Stromal cell of bone marrow (primary cell): Measurements from ENCODE around the gene ADAM12.
"Not testable (repeated sequence)": the region's sequence is repeated elsewhere in the genome, so short reads cannot be mapped to it uniquely, and the experiment has no call there.

Experiments
- DNase-seq: peaks from one replicate; pipeline ENCODE4 v3.0.0-alpha.2; 2012; ENCODE audit warnings: low read depth

Gene ADAM12

DNA sequence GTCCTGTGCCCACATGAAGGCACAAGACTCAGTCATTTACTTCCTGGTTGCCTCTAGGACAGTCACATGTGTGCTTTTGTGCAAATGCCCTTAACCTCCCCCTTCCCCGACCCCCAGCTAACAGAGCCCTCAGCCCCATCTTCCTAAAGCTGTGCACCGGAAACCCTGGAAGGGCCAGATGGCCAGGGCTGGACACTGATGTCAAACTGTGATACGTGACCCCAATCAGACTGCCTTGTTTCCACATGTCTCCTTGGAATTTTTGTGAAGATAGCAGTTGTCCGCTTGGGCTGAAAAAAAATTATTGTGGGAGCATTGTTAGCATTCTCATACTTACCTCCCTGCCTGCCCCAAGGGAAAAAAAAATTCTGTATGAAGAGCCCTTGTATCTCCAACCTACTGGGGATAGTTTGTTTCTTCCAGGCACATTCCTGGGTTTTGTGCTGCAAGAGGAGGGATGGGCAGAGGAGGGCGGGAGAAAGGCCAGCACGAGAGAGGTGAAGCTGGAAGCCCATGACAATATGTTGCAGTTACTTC, 17.0 kb upstream of the ADAM12 start:
- no peak for DNase-seq

DNA sequence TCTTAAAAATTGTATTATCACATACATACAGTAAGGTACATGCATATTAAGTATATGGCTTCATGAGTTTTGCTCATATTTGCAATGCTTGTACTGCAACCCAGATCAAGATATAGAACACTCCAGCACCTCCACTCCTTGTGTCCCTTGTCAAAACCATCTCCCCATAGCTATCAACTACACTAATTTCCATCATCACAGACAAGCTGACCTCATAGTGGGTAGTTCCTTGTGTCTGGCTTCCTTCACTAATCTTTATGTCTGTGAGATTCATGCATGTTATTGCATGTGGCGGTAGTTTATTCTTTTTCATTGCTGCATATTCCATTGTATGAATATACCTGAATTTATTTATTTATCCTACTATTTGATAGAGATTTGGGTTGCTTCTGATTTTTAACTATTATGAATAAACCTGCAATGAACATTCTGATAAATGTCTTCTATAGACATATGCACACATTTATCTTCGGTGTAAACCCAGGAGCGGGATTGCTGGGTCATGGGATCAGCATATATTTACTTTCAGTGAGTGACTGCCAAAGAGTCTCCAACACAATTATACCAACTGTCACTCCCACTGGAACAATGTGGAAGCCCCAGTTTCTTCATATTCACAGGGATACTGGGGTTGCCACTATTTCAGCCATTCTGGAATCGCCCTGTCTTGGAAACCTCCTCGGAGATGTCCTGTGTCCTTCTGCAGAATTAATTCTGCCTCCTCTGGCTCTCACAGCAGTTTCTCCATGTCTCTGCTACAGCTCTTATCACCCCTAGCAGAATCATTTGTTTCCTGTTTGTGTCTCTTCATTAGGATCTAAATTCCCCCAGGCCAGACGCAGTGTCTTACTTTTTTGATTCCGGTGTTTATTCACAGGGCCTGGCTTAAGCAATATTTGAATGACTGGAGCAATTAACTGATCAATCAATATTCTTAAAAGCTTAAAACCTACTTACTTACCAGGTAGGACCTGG, 14.7 kb upstream of the ADAM12 start:
- DNase-seq, result no peak

DNA sequence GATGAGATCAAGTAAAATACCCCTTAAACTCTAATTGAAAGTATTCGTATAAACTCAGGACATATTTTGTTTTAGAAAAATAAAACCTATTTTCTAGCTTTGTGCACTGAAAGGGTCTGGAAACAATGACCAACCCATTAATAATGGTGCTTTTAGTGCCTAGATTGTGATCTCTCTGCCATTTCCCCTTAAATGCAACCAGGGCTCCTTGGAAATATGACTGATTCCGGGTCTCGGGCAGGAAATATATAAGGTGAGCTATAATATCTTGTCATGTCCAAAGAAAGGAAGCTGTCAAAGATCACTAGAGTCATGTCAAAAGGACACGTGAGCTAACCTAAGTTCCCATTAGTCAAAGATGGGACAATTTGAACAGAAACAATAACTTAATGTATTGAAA, 12.4 kb upstream of the ADAM12 start:
- no peak for DNase-seq

DNA sequence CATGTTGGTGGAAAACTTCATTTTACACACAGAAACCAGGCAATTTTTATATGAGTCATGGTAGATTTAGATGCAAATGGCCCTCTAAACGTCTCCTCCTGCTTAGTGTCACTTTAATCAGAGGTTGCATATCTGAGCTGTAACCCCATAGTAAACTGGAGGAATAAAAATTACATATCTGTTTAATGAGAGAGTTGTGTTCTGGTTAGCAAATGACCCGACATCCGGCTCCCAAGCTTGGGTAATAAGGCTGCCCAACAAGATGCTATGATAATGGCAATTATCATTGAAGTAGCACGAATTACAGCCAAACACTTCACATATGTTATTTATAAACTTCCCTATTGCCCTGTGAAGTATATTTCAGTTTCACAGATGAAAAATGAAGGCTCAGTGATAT, 10.6 kb upstream of the ADAM12 start:
- DNase-seq, result no peak

DNA sequence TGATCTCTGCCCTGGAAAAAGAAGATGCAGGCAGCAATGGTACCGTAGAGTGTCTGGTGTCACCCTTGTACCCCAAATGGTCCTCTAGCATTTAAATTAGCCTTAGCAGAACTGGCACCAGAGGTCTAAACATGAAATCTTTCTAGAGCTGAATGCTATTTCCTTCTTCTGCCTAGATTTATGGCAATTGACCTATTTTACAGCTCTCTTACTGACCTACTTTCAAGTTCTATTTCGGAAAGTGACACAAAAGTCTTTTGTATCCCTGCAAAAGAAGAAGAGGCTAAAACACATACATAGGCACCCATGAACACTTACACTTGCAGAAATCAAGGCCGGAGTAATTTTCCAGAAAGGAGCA, 10.1 kb upstream of the ADAM12 start:
- no peak for DNase-seq

DNA sequence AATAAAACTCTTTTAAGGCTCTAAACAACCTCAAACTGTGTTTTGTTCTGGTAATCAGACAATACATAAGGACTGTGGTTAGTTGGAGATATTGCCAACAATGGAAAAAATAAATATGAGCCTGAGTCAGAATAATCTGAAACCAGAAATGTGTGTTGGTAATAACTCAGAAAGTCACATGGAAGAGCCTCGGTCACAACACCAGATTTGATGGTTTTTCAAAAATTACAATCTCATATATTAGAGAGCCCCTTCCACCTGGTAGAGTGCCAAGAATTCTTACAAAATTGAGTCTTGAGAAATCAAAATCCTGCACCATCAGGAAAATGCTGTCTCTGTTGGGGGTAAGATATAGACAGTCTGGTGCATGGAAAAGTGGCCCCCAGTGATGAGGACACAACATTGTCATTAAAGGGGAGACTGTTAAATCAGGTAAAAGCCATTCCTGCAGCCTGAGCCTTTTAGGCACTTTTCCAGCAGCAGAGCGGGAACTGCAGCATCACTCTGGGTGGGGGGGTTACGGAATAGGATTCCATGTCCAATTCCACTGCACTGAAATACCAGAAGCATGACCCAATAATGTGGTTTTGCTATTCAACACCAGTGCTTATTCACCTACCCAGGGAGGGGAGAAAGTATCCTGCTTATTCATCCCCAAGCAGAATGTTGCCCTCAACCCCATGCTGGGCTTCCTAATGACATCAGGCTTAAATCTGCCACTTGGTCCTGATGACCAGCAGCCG, 9.5 kb upstream of the ADAM12 start:
- peak; percentile 97 for DNase-seq

DNA sequence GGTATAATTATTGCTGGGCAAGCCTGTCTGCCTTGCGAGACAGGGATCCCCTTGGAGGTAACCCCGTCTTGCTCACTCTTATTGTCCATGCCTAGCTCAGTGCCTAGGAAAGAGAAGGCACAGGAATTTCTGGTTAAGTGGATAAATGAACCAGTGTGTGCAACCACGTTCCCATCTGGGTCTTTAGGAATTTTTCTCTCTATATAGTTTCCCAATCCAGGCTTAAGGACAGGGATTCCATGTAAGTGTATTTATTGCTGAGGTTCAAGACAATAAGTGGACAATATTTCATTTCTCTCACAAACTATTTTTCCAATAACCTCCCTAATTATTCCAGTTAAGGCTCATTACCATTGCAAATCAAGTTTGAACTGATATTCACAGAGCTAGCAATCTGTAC, 8.9 kb upstream of the ADAM12 start:
- no peak for DNase-seq

DNA sequence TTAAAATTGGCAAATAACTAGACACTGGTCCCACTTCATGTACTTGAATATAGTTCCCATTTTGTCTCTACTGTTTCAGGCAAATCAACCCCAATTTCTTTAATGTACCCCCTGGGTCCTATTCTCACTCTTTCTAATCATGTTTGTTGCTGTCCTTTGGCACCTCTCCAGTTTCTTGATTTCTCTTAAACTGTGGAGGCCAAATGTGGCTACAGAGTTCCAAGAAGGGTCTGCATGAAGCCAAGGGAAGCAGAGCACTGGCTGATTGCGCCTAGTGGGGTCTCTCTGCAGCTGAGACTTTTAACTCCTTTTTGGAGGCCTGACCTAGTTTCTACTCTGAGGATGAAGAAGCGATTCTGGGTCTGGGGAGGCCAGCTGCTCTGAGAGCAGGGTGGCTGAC, 6.7 kb upstream of the ADAM12 start:
- no peak for DNase-seq

DNA sequence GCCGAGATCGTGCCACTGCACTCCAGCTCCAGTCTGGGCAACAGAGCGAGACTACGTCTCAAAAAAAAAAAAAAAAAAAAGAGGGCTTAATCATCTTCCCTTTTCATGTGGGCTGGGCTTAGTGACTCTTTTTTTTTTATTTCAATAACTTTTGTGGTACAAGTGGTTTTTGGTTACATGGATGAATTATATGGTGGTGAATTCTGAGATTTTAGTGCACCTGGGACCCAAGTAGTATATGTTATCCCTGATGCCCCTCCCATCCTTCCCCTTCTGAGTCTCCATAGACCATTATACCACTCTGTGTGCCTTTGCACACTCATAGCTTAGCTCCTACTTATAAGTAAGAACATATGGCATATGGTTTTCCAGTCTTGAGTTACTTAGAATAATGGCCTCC, 4.8 kb upstream of the ADAM12 start:
- no peak for DNase-seq

DNA sequence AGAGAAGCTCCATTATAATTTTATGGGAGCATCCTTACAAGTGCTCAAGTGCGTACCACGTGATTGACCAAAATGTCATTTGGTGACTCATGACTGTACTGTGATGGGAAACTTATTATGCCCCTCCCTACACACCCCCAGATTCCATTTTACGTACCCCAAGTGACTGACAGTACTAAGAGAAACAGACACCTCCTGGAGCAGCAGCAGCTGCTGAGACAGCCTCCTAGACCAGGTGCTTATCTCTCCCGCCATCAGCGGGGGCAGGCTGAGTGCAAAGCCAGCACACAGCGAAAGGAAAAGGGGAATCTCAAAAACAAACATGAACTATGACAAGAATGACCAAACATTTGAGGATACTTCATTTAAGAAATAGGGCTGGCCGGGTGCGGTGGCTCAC, 4.2 kb upstream of the ADAM12 start:
- no peak for DNase-seq

DNA sequence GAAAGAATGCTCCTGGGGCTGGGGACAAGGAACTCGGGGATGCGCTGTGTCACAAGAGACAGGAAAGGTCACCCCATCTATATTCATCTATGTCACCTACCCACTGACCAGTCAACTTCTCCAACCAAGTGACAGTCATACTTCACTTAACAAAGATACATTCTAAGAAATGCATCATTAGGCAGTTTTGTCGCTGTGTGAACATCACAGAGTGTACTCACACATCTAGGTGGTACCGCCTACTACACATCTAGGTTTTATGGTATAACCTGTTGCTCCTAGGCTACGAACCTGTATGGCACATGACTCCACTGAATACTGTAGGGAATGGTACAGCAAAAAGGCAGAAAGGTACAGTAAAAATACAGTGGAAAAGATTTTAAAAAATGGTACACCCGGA, 3.8 kb upstream of the ADAM12 start:
- DNase-seq, result no peak

DNA sequence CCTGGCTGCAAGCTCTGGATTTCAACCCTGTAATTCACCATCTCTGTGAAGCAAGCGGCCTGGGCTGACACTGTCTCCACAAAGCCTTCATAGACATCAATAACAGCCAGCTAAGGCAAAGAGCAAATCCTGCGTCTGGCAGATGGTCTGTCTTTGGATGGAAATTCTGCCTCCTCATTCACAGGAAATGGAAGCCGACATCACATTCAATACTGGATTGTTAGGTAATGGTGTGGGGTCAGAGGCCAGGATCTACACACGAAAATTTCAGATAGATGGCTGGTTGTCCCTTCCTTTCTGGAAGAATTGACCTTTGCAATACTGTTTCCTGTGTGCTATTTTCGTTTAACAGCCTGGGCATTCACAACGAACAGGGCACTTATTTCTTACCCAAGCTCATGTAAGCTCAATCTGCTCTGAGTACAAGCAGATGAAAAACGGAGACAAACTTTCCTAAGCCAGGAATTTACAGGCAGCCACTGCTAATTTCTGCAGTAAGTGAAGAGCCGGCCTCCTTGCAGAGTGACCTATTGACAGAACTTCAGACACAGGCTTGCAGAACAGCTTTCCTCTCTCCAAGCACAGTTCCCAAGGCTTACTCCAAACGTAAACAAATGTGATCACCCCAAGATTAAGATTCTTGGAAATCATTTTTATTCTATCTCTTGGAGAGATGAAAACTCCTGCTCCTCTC, 3.1 kb upstream of the ADAM12 start:
- DNase-seq, result no peak

DNA sequence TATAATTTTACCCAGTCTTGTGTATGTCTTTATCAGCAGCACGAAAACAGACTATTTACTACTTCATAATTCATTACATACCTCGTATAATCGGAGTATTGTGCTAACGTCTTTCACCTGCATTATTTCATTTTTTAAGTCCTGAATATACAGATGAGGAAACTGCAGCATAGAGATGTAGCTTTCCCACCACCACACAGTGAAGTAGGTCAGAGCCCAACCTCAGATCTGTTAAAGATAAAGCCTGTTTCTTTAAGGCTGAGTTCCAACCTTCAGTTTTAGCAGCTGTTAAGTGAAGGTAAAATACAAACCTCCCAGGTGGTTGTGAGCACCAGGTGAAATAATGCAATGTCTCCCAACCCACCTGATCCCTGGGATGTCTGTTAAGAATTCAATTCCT, 2.0 kb upstream of the ADAM12 start:
- DNase-seq, result no peak

DNA sequence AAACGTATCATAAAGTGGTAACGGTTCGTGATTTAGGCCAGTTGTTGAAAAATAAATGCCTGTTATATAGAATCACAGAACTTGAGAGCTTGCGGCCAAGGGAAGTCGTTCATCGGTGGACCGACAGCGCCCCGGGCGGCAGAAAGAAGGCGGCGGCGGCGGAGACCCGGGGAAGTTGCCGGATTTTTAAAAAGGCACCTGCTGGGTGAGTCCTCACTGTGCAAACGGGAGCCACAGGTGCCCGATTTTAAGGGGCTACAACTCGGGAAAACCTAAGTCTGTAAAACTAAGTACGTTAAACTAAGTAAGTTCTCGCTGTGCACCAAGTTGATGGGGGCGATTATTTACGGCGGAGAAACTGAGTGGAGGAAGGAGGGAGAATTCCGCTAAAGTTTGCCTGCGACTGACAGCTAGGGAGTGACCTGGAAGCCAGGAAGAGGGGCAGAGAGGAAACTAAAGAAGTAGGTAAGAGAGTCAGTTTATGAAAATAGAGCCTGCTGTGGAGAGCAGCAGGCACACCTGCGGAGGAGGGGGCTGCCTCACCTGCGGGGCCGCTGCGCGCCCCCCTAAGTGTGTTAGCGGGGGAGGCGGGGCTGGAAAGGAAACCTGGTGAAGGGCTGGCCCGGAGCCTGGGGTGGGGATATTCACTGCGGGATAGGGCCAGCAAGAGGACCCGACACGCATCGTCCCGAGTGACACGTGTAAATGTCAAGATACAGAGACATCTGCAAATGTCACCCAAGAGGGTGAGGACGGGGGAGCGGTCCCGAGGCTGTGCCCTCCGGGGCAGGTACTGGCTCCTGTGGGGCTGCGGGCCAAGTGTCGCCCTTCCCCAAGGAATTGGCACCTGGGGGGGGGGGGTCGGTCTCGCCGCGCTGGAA, 996 bp downstream of the ADAM12 start:
- peak; percentile 68 for DNase-seq

DNA sequence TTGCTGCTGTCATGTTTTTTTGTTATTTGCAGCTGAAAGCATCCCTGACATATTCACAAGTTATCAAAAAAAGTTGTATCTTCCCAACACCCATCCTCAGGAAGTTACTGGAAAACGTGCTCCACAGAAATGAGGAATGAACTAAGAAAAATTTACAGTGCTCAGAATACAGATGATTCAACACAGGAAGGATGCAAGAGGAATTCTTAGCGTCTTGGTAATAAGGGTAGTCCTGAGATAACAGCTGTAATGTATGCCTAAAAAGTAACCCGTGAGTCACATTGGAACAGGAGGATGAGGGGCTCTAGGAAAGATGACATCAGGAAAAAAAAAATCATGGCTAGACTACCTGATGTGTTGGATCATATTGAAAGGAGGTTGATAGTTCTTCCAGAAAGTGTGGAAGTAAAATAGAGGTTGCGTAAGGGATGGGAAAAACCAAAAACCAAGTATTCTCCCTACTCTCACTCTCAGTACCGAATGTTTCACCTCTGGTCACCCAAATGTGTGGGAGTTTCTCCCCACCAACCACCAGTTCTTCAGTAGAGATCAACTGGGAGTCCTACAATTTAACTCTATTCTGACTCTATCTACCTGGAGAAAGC, 3.9 kb downstream of the ADAM12 start:
- DNase-seq, result no peak

DNA sequence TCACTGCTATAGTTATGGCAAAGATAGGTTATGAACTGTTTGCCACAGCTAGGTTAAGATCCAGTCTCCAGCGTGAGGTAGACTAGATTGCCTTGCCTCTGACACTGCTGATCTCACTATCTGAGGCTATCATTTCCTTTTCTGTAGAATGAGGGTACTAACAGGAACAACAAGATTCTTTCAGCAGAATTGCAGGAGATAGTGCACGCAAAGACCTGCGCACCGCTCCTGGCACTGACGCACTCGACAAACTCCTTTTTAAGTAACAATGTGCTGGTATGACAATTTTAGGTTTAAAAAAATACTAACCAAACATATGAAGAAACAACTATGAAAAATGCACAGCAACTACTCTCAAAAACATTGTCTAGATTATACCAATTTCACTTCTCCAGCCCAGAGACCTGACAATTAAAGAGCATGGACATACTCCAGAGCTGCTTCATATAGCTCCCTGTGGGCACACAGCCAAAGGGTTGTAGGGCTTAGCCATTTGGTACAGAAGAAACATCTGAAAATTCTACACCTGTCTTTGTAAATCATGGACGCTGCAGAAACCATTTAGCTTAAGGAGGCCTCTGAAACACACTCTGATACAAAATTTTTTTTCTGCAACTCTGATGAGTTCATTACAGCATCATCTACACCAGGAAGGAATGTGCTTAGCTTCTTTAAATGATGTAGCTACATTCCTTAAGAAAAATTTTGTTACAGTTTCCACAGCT, 7.8 kb downstream of the ADAM12 start:
- DNase-seq, result no peak

DNA sequence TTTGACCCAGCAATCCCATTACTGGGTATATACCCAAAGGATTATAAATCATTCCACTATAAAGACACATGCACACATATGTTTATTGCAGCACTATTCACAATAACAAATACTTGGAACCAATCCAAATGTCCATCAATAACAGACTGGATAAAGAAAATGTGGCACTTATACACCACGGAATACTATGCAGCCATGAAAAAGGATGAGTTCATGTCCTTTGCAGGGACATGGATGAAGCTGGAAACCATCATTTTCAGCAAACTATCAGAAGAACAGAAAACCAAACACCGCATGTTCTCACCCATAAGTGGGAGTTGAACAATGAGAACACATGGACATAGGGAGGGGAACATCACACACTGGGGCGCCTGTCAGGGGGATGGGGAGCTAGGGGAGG, 9.1 kb downstream of the ADAM12 start:
- DNase-seq, result not testable (repeated sequence)

DNA sequence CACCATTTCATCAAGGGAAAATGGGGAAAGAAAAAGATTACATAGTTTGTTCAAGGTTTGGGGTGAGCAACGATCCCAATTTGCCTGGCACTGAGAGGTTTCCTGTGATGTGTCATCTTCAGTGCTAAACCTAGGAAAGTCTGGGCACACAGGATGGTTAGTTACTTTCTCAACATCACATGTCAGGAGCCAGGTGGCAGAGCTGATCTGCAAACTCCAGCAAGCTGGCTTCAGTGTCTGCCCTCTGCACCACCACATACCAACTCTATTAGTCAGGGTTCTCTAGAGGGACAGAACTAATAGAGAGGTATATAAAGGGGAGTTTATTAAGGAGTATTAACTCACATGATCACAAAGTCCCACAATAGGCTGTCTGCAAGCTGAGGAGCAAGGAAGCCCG, 11.3 kb downstream of the ADAM12 start:
- DNase-seq, result no peak

DNA sequence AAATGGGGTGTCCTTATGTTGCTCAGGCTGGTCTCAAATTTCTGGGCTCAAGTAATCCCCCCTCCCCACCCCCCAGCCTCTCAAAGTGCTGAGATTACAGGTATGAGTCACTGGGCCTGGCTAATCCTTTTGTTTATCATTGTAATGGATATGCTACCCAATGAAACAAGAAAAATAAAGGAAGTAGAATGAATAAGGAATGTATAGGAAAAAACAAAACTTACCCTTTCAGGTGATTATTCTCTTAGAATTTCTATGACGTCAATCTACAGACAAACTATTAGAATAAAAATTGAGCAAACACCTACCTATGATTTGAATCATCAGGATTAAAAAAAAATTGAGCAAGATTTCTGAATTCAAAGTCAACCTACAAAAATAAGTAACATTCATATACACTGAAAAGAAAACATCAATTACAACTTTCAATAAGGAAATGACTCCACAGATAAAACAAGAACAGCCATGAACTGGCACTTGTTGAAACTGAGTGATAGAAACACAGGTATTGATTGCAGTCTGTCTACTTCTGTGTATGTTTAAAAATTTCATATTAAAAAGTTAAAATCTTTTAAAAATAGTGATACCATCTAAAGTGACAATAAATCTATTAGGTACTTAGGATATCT, 12.2 kb downstream of the ADAM12 start:
- DNase-seq, result no peak

DNA sequence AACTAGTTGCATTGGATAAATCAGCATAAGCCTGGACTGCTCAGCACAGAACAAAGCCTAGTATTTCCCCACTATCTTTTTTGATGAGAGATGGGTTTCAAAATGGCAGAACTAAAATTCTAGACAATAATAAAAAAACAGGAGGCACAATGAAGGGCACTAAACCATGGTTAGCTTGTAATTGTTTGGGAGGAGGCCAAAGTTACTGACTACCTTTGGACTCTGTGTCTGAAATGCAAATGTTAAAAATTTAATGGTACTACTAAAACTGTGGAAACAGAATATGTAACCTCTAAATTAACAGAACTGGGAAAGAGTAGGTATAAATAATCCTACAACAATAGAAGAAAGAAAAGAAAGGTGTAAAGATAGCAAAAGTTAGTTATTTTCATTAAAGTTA, 13.0 kb downstream of the ADAM12 start:
- no peak for DNase-seq
